PFSK-1 (cell line): Measurements from ENCODE around the gene ZNF319.

ENCODE experiments used
- FOXP2 ChIP-seq: optimal IDR thresholded peaks from 2 replicates; pipeline ENCODE3; 2011; ENCODE audit warnings: borderline replicate concordance, control low read depth, inconsistent platforms; ENCODE audit not compliant: insufficient read depth; ENCODE audit errors: extremely low read length, extremely low read depth
- POLR2AphosphoS5 ChIP-seq: IDR thresholded peaks from 2 replicates; pipeline ENCODE4 v1.6.1; 2012; ENCODE audit warnings: low read depth, mild to moderate bottlenecking, control low read depth, low read length, moderate library complexity
- TAF1 ChIP-seq: IDR thresholded peaks from 2 replicates; pipeline ENCODE4 v1.6.1; 2012; ENCODE audit warnings: low read length, control low read depth, borderline replicate concordance; ENCODE audit not compliant: insufficient read depth
- TF ChIP-seq, protein P1 (sequence below), 2 experiments: IDR thresholded peaks; 2 replicates each; pipeline versions ENCODE4 v1.6.1 to v1.8.0; 2011 to 2012; ENCODE audit warnings: low read depth in 2 of 2, low read length in 2 of 2, control low read depth in 1 of 2, inconsistent platforms in 1 of 2, mild to moderate bottlenecking in 1 of 2, moderate library complexity in 1 of 2; ENCODE audit not compliant: insufficient read depth in 1 of 2

DNA sequence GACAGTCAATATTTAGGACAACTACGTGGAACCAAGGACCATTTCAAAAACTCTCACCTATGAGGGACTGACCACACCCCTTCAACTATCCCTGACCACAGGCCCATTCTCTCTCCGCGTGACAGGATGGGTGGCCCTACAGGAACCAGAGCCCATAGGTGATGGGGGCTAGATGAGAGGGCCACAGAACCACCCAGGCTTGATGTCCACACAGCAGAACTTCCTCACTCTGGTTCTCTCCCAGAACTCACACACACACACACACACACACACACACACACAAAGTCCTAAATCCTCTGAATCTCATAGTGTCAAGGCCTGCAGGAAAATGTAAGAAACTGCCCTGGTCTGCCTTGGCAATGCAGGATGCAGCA lies 1.5 kb downstream of the ZNF319 start:
- TF ChIP-seq POLR2AphosphoS5 = no peak
- no peak for TF ChIP-seq TAF1
- TF ChIP-seq, protein P1, sequence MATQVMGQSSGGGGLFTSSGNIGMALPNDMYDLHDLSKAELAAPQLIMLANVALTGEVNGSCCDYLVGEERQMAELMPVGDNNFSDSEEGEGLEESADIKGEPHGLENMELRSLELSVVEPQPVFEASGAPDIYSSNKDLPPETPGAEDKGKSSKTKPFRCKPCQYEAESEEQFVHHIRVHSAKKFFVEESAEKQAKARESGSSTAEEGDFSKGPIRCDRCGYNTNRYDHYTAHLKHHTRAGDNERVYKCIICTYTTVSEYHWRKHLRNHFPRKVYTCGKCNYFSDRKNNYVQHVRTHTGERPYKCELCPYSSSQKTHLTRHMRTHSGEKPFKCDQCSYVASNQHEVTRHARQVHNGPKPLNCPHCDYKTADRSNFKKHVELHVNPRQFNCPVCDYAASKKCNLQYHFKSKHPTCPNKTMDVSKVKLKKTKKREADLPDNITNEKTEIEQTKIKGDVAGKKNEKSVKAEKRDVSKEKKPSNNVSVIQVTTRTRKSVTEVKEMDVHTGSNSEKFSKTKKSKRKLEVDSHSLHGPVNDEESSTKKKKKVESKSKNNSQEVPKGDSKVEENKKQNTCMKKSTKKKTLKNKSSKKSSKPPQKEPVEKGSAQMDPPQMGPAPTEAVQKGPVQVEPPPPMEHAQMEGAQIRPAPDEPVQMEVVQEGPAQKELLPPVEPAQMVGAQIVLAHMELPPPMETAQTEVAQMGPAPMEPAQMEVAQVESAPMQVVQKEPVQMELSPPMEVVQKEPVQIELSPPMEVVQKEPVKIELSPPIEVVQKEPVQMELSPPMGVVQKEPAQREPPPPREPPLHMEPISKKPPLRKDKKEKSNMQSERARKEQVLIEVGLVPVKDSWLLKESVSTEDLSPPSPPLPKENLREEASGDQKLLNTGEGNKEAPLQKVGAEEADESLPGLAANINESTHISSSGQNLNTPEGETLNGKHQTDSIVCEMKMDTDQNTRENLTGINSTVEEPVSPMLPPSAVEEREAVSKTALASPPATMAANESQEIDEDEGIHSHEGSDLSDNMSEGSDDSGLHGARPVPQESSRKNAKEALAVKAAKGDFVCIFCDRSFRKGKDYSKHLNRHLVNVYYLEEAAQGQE (IDR thresholded peaks at IDR 0.05; ENCODE audit: insufficient read depth in 1 of 2, low read depth in 2 of 2, low read length in 2 of 2) = no peak
- no peak for TF ChIP-seq FOXP2
